Suprapubic skin (tissue), 3 donors: ENCODE measurements around the gene B3GALT4.

Source experiments
- CTCF ChIP-seq, 2 donors: fragments of 200-600 bp in 1 of 2; fragments of 450-650 bp in 1 of 2; sonication (generic) in 1 of 2; IDR thresholded peaks; one replicate each; pipeline ENCODE4 v1.5.1; 2016 to 2019; ENCODE audit warnings: antibody characterized with exemption in 2 of 2, mild to moderate bottlenecking in 1 of 2, moderate library complexity in 1 of 2
- POLR2A ChIP-seq, 2 donors: fragments of 450-650 bp; IDR thresholded peaks; one replicate each; pipeline ENCODE4 v1.6.1; 2017; ENCODE audit warnings: antibody characterized with exemption in 2 of 2, mild to moderate bottlenecking in 2 of 2, moderate library complexity in 2 of 2

DNA sequence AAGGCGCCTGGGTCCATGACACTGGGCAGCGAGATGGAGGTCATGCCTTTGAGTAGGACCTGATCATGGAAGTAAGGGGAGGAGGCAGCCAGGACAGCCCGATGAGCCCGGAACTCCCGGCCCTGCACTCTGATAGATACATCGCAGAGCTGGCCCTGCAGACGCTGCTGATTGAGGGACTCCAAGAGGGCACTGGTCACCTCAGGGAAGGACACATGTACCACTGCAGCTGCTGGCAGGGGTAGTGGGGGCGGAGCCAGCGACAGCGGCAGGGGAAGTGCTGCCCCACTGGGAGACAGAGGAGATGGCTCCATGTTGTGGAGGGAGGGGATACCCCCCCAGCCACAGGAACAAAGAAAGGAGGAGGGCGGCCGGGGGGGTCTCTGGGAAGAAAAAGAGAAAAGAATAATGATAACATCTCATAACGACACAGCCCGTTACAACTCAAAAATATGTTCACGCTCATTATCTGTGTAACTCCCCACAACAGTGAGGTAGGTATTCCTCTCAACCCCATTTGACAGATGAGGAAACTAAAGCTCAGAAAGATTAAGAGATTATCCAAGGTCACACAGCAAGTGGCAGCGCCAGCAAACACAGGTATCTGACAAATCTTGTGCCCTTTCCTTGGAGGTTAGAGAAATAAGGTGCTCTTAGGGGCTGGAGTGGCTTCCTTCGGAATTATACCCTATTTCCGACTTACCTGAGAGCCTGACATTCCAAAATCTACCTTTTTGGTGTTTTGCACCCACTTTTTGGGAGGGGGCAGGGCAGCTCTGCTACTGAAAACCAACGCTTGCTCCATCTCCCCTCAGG, 39.9 kb downstream of the B3GALT4 start:
- TF ChIP-seq CTCF (IDR thresholded peaks at IDR 0.05) = no peak
- no peak for TF ChIP-seq POLR2A (IDR thresholded peaks at IDR 0.05)
